Caco-2 (cell line): ENCODE measurements around the gene FLCN. TPM values are rescaled to one million over a fixed set of nuclear protein-coding genes. Genes with fewer than 3 reads are reported as not detected.

Source experiments
- BruUV-seq: library from RNA; stranded (reverse); fragments of 400-500 nt; replicated peaks from 2 replicates; lab custom pipeline; 2021; lab: Mats Ljungman, UMichigan
- CTCF ChIA-PET: fragments of 300-600 bp; sonication (Branson Sonifier 250); formaldehyde crosslinking; loops from one replicate; lab custom pipeline; 2022; ENCODE audit warnings: antibody characterized with exemption; lab: Charles Lee
- POLR2A ChIA-PET: fragments of 300-600 bp; sonication (Branson Sonifier 250); formaldehyde crosslinking; loops from one replicate; lab custom pipeline; 2022; ENCODE audit warnings: antibody characterized with exemption; lab: Charles Lee
- DNase-seq, 2 experiments: peaks; one replicate each; pipeline versions ENCODE4 v3.0.0 to v3.0.0-alpha.2; 2020 to 2022
- H3K27me3 ChIP-seq: replicated peaks from 2 replicates; pipeline ENCODE4 v1.6.0; 2011; ENCODE audit warnings: low read length; ENCODE audit not compliant: control insufficient read depth, insufficient read depth
- H3K36me3 ChIP-seq: 2 replicates; pipeline ENCODE4 v1.5.1; 2011; ENCODE audit warnings: low read length; ENCODE audit not compliant: control insufficient read depth, insufficient read depth
- H3K4me1 ChIP-seq: fragments of 250-450 bp; sonication (Bioruptor Pico); 2 replicates; pipeline ENCODE4 v1.5.1; 2020; ENCODE audit warnings: mild to moderate bottlenecking
- H3K4me3 ChIP-seq: 2 replicates; pipeline ENCODE4 v1.5.1; 2011; ENCODE audit warnings: low read depth, mild to moderate bottlenecking, control low read depth, low read length
- H3K9me3 ChIP-seq: fragments of 250-450 bp; sonication (Bioruptor Pico); 2 replicates; pipeline ENCODE4 v1.5.1; 2020; ENCODE audit warnings: mild to moderate bottlenecking, moderate library complexity
- H3K27ac Mint-ChIP-seq: one replicate; pipeline ENCODE4 v1.8.0; 2022; ENCODE audit warnings: mixed read lengths; ENCODE audit not compliant: unreplicated experiment
- H3K27me3 Mint-ChIP-seq: one replicate; pipeline ENCODE4 v1.8.0; 2022; ENCODE audit warnings: mixed read lengths; ENCODE audit not compliant: insufficient read depth, unreplicated experiment
- H3K36me3 Mint-ChIP-seq: one replicate; pipeline ENCODE4 v1.8.0; 2022; ENCODE audit warnings: mild to moderate bottlenecking, mixed read lengths; ENCODE audit not compliant: insufficient read depth, unreplicated experiment
- H3K4me1 Mint-ChIP-seq: one replicate; pipeline ENCODE4 v1.8.0; 2022; ENCODE audit warnings: low read depth, mixed read lengths; ENCODE audit not compliant: unreplicated experiment
- H3K4me3 Mint-ChIP-seq: one replicate; pipeline ENCODE4 v1.8.0; 2022; ENCODE audit warnings: mild to moderate bottlenecking, moderate library complexity, mixed read lengths; ENCODE audit not compliant: unreplicated experiment
- H3K9me3 Mint-ChIP-seq: one replicate; pipeline ENCODE4 v1.8.0; 2022; ENCODE audit warnings: mixed read lengths; ENCODE audit not compliant: unreplicated experiment
- CTCF ChIP-seq, 2 experiments: fragments of 200-600 bp in 1 of 2; IDR thresholded peaks; 1 replicate in 1 of 2; 2 replicates in 1 of 2; pipeline versions ENCODE4 v1.5.1 to v1.8.0; 2011 to 2022; ENCODE audit warnings: antibody characterized with exemption in 1 of 2, control low read depth in 1 of 2, inconsistent platforms in 1 of 2, low read depth in 1 of 2, low read length in 1 of 2, mild to moderate bottlenecking in 1 of 2, moderate library complexity in 1 of 2; ENCODE audit not compliant: insufficient read depth in 1 of 2, severe bottlenecking in 1 of 2, unreplicated experiment in 1 of 2
- intact Hi-C: fragments of 100-400 bp; cut with micrococcal nuclease; formaldehyde crosslinking; loops from one replicate; pipeline ENCODE4 v1.10.0; 2022; ENCODE audit not compliant: unreplicated experiment
- total RNA-seq: library from RNA; stranded (reverse); gene quantifications from 2 replicates; pipeline ENCODE4 v1.2.3, GENCODE V29; 2022

FLCN gene
- total RNA-seq, 1 experiment from 2014 or later, result 69.0 TPM

- Histone ChIP-seq H3K4me1 (no peaks in the 10 kb centered on the region), H3K36me3 (peaks cover 8% of the 10 kb centered on the region), H3K27me3 (no peaks in the 10 kb centered on the region), H3K4me3 (no peak overlapping the region), H3K9me3 (no peaks in the 10 kb centered on the region)
- H3K27me3 Mint-ChIP-seq, result no peaks in the 10 kb centered on the region
- H3K4me1 Mint-ChIP-seq, result no peaks in the 10 kb centered on the region
- H3K9me3 Mint-ChIP-seq, result no peaks in the 10 kb centered on the region
- peaks cover 84% of the 10 kb centered on the region for H3K36me3 Mint-ChIP-seq
- intact Hi-C loops, result no loop called here
- ChIA-PET POLR2A (no interaction called here), CTCF (no interaction called here)
- no peak overlapping the region for H3K27ac Mint-ChIP-seq
- no peak for TF ChIP-seq CTCF (IDR thresholded peaks at IDR 0.05; ENCODE audit: insufficient read depth in 1 of 2, low read depth in 1 of 2, low read length in 1 of 2, severe bottlenecking in 1 of 2, unreplicated experiment in 1 of 2)
- no TSS peak for BruUV-seq
- H3K4me3 Mint-ChIP-seq, result no peak overlapping the region
- no peak for DNase-seq
These were observed 12.8 kb downstream of the FLCN start for GRCh38 chr17:17224137-17224536.

- intact Hi-C loops, result no loop called here
- Mint-ChIP-seq H3K27ac (no peak overlapping the region), H3K36me3 (peaks cover 84% of the 10 kb centered on the region), H3K4me3 (no peak overlapping the region), H3K27me3 (no peaks in the 10 kb centered on the region), H3K9me3 (no peaks in the 10 kb centered on the region), H3K4me1 (no peaks in the 10 kb centered on the region)
- TF ChIP-seq CTCF (IDR thresholded peaks at IDR 0.05; ENCODE audit: insufficient read depth in 1 of 2, low read depth in 1 of 2, low read length in 1 of 2, severe bottlenecking in 1 of 2, unreplicated experiment in 1 of 2), result no peak
- H3K27me3 ChIP-seq, result no peaks in the 10 kb centered on the region
- BruUV-seq, result no TSS peak
- DNase-seq, result no peak
- no peak overlapping the region for H3K4me3 ChIP-seq
- H3K9me3 ChIP-seq, result no peaks in the 10 kb centered on the region
- POLR2A ChIA-PET, result no interaction called here
- H3K4me1 ChIP-seq, result no peaks in the 10 kb centered on the region
- H3K36me3 ChIP-seq, result peaks cover 7% of the 10 kb centered on the region
- CTCF ChIA-PET, result no interaction called here
These were observed 13.2 kb downstream of the FLCN start for GRCh38 chr17:17223736-17224135.

- Histone ChIP-seq H3K4me1 (no peaks in the 10 kb centered on the region), H3K9me3 (no peaks in the 10 kb centered on the region), H3K36me3 (peaks cover 10% of the 10 kb centered on the region), H3K4me3 (no peak overlapping the region), H3K27me3 (no peaks in the 10 kb centered on the region)
- Mint-ChIP-seq H3K36me3 (peaks cover 83% of the 10 kb centered on the region), H3K27me3 (no peaks in the 10 kb centered on the region), H3K9me3 (no peaks in the 10 kb centered on the region), H3K27ac (no peak overlapping the region), H3K4me1 (no peaks in the 10 kb centered on the region), H3K4me3 (no peak overlapping the region)
- intact Hi-C loops, result no loop called here
- no TSS peak for BruUV-seq
- no peak for DNase-seq
- no peak for TF ChIP-seq CTCF (IDR thresholded peaks at IDR 0.05; ENCODE audit: insufficient read depth in 1 of 2, low read depth in 1 of 2, low read length in 1 of 2, severe bottlenecking in 1 of 2, unreplicated experiment in 1 of 2)
- ChIA-PET POLR2A (no interaction called here), CTCF (no interaction called here)
These were observed 15.6 kb downstream of the FLCN start for GRCh38 chr17:17221329-17221728.
